ENCODE results near the gene SCARB2.
"Not testable (repeated sequence)": the region's sequence is repeated elsewhere in the genome, so short reads cannot be mapped to it uniquely, and the experiment has no call there.

SCARB2 gene

DNA sequence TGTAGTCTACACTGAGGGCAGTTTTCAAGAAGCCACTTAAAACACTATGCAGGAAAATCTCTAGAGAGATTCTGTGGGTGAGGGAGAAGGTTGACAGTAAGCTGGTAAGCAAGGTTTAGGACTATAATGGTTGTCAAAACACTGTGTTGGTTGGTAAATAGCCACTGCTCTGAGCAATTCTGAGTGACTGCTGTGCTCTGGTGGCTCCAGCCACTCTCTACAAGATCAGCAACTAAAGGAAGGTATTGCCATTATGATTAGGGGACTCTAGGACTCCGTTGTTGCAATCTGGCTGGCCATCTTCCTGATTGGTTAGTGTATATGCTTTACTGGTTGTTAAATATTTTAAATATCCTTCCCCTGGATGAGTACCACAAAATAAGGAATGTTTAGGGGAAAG lies 32.4 kb upstream of the SCARB2 start:
- Histone ChIP-seq H3K4me2 (ENCODE audit: insufficient read depth, low read length) (no peak overlapping the region), H3K4me3 (ENCODE audit: low read depth in 1 of 2, low read length in 2 of 2) (no peak overlapping the region), H3K27ac (ENCODE audit: low read length) (no peak overlapping the region), H3K36me3 (ENCODE audit: insufficient read depth, low read length) (no peaks in the 10 kb centered on the region), H4K20me1 (ENCODE audit: insufficient read depth, low read length) (no peaks in the 10 kb centered on the region), H3K9ac (ENCODE audit: low read depth, low read length) (no peak overlapping the region), H3K79me2 (ENCODE audit: insufficient read depth, low read length) (no peaks in the 10 kb centered on the region), H3K4me1 (ENCODE audit: insufficient read depth, low read length) (no peaks in the 10 kb centered on the region), H2AFZ (ENCODE audit: low read depth, low read length) (no peak overlapping the region), H3K27me3 (ENCODE audit: insufficient read depth, low read length, poor library complexity) (peaks cover 6% of the 10 kb centered on the region), H3K9me3 (ENCODE audit: insufficient read depth, low read length, severe bottlenecking) (no peaks in the 10 kb centered on the region)
- TF ChIP-seq EZH2 (IDR thresholded peaks at IDR 0.05; ENCODE audit: borderline replicate concordance, low read depth, low read length, severe bottlenecking) (no peak), CTCF (IDR thresholded peaks at IDR 0.05; ENCODE audit: borderline replicate concordance, extremely low read depth, low read length, poor library complexity, severe bottlenecking) (no peak)
- DNase-seq: no peak
- ATAC-seq (ENCODE audit: insufficient read depth, low read depth): no peak

GRCh38 chr4:76243877-76244276 lies 30.3 kb upstream of the SCARB2 start:
- H3K4me2 ChIP-seq (ENCODE audit: insufficient read depth, low read length); H3K27ac ChIP-seq (ENCODE audit: low read length); H3K27me3 ChIP-seq (ENCODE audit: insufficient read depth, low read length, poor library complexity); H3K36me3 ChIP-seq (ENCODE audit: insufficient read depth, low read length); H2AFZ ChIP-seq (ENCODE audit: low read depth, low read length); H3K4me3 ChIP-seq (ENCODE audit: low read depth in 1 of 2, low read length in 2 of 2); H3K4me1 ChIP-seq (ENCODE audit: insufficient read depth, low read length); H3K9me3 ChIP-seq (ENCODE audit: insufficient read depth, low read length, severe bottlenecking); H3K9ac ChIP-seq (ENCODE audit: low read depth, low read length); H3K79me2 ChIP-seq (ENCODE audit: insufficient read depth, low read length); ATAC-seq (ENCODE audit: insufficient read depth, low read depth); DNase-seq; H4K20me1 ChIP-seq (ENCODE audit: insufficient read depth, low read length): not testable (repeated sequence)

GRCh38 chr4:76240236-76240635 lies 26.6 kb upstream of the SCARB2 start:
- ATAC-seq (ENCODE audit: insufficient read depth, low read depth) (no peak), DNase-seq (no peak)
- Histone ChIP-seq H3K27ac (ENCODE audit: low read length) (no peak overlapping the region), H3K4me3 (ENCODE audit: low read depth in 1 of 2, low read length in 2 of 2) (no peak overlapping the region), H3K9ac (ENCODE audit: low read depth, low read length) (no peak overlapping the region), H3K4me2 (ENCODE audit: insufficient read depth, low read length) (no peak overlapping the region), H4K20me1 (ENCODE audit: insufficient read depth, low read length) (no peaks in the 10 kb centered on the region), H3K9me3 (ENCODE audit: insufficient read depth, low read length, severe bottlenecking) (no peaks in the 10 kb centered on the region), H3K27me3 (ENCODE audit: insufficient read depth, low read length, poor library complexity) (no peaks in the 10 kb centered on the region), H3K79me2 (ENCODE audit: insufficient read depth, low read length) (no peaks in the 10 kb centered on the region), H3K4me1 (ENCODE audit: insufficient read depth, low read length) (no peaks in the 10 kb centered on the region), H2AFZ (ENCODE audit: low read depth, low read length) (no peak overlapping the region), H3K36me3 (ENCODE audit: insufficient read depth, low read length) (no peaks in the 10 kb centered on the region)
- TF ChIP-seq EZH2 (IDR thresholded peaks at IDR 0.05; ENCODE audit: borderline replicate concordance, low read depth, low read length, severe bottlenecking) (no peak), CTCF (IDR thresholded peaks at IDR 0.05; ENCODE audit: borderline replicate concordance, extremely low read depth, low read length, poor library complexity, severe bottlenecking) (no peak)

DNA sequence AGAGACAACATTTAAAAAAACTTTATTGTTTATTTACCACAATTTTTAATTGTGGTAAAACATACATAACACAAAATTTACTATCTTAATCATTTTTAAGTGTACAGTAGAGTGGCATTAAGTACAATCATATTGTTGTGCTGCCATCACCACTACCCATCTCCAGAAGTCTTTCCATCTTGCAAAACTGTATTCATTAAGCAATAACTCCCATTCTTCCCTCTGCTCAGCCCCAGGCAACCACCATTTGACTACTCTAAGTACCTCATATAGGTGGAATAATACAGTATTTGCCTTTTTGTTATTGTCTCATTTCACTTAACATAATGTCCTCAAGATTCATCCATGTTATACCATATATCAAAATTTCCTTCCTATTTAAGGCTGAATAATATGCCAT lies 25.1 kb upstream of the SCARB2 start:
- no peak for DNase-seq
- H3K4me3 ChIP-seq (ENCODE audit: low read depth in 1 of 2, low read length in 2 of 2): no peak overlapping the region
- H3K79me2 ChIP-seq (ENCODE audit: insufficient read depth, low read length): no peaks in the 10 kb centered on the region
- no peak overlapping the region for H3K9ac ChIP-seq (ENCODE audit: low read depth, low read length)
- H3K27me3 ChIP-seq (ENCODE audit: insufficient read depth, low read length, poor library complexity): no peaks in the 10 kb centered on the region
- H3K9me3 ChIP-seq (ENCODE audit: insufficient read depth, low read length, severe bottlenecking): no peaks in the 10 kb centered on the region
- H4K20me1 ChIP-seq (ENCODE audit: insufficient read depth, low read length): no peaks in the 10 kb centered on the region
- no peak overlapping the region for H2AFZ ChIP-seq (ENCODE audit: low read depth, low read length)
- TF ChIP-seq CTCF (IDR thresholded peaks at IDR 0.05; ENCODE audit: borderline replicate concordance, extremely low read depth, low read length, poor library complexity, severe bottlenecking): no peak
- no peak for TF ChIP-seq EZH2 (IDR thresholded peaks at IDR 0.05; ENCODE audit: borderline replicate concordance, low read depth, low read length, severe bottlenecking)
- H3K36me3 ChIP-seq (ENCODE audit: insufficient read depth, low read length): no peaks in the 10 kb centered on the region
- H3K4me2 ChIP-seq (ENCODE audit: insufficient read depth, low read length): no peak overlapping the region
- ATAC-seq (ENCODE audit: insufficient read depth, low read depth): no peak
- H3K4me1 ChIP-seq (ENCODE audit: insufficient read depth, low read length): no peaks in the 10 kb centered on the region
- H3K27ac ChIP-seq (ENCODE audit: low read length): no peak overlapping the region
